ENCODE results near the gene AREL1.

- TF ChIP-seq FOXA1 (IDR thresholded peaks at IDR 0.05) (no peak), SUZ12 (IDR thresholded peaks at IDR 0.05) (no peak), SP1 (IDR thresholded peaks at IDR 0.05) (no peak), FOXK2 (IDR thresholded peaks at IDR 0.05) (no peak), TARDBP (IDR thresholded peaks at IDR 0.05) (no peak)
Measured at GRCh38 chr14:74638966-74639365, 73.9 kb downstream of the AREL1 start.

Measured in HEK293T (cell line).